Testis (tissue), 3 donors: ENCODE data around the gene SCGB1A1. TPM values are rescaled to one million over a fixed set of nuclear protein-coding genes. Genes with fewer than 3 reads are reported as not detected.
A peak's percentile ranks its signal among the peaks of the same experiment; 100 is the strongest.

Source experiments
- DNase-seq: peaks from one replicate; pipeline ENCODE4 v3.0.0-alpha.2; 2019
- H3K27ac ChIP-seq, 2 donors: fragments of 200-600 bp; sonication (generic); one replicate each; pipeline ENCODE4 v1.5.1; 2019
- H3K27me3 ChIP-seq: fragments of 200-600 bp; sonication (generic); one replicate; pipeline ENCODE4 v1.5.1; 2019
- H3K36me3 ChIP-seq: fragments of 200-600 bp; sonication (generic); one replicate; pipeline ENCODE4 v1.5.1; 2017; ENCODE audit warnings: low read depth; ENCODE audit errors: missing control alignments
- H3K4me1 ChIP-seq: fragments of 200-600 bp; sonication (generic); one replicate; pipeline ENCODE4 v1.5.1; 2019
- H3K4me3 ChIP-seq, 2 donors: fragments of 200-600 bp; sonication (generic); one replicate each; pipeline ENCODE4 v1.5.1; 2017 to 2019
- H3K9me3 ChIP-seq: fragments of 200-600 bp; sonication (generic); one replicate; pipeline ENCODE4 v1.5.1; 2017
- CTCF ChIP-seq, 3 experiments: fragments of 450-650 bp in 2 of 3; fragments of 200-600 bp in 1 of 3; sonication (generic) in 1 of 3; IDR thresholded peaks; one replicate each; pipeline ENCODE4 v1.5.1; 2016 to 2019; ENCODE audit warnings: antibody characterized with exemption in 3 of 3, mild to moderate bottlenecking in 2 of 3, moderate library complexity in 1 of 3
- POLR2A ChIP-seq: fragments of 450-650 bp; IDR thresholded peaks from one replicate; pipeline ENCODE4 v1.6.1; 2017; ENCODE audit warnings: antibody characterized with exemption, mild to moderate bottlenecking, moderate library complexity
- WGBS, 2 donors: methylation state at CpG; one replicate each; pipeline ENCODE4 v1.1.5; 2018; 5-methylcytosine and 5-hydroxymethylcytosine counted together
- intact Hi-C: fragments of 100-400 bp; cut with DNase I; formaldehyde crosslinking; loops from one replicate; pipeline ENCODE4 v1.15.1; 2023; ENCODE audit warnings: low total_unique reads
- polyA plus RNA-seq: library from polyadenylated mRNA; stranded (reverse); fragments of 350-450 nt; fragmentation: Illumina TruSeq; extraction: RNeasy Lipid Tissue Mini Kit (QIAGEN cat#74804); gene quantifications from one replicate; pipeline ENCODE4 v1.2.3, GENCODE V29; 2014; ENCODE audit warnings: low read depth, low replicate concordance; ENCODE audit not compliant: insufficient read depth
- total RNA-seq, 2 donors: library from RNA; depleted of rRNA; stranded (reverse); fragments of >200 nt; gene quantifications; one replicate each; pipeline ENCODE4 v1.2.3, GENCODE V29; 2016

The SCGB1A1 gene
- total and polyA plus RNA-seq, 3 donors from 2014 or later: not detected

- TF ChIP-seq POLR2A (no peak), CTCF (IDR thresholded peaks at IDR 0.05) (no peak)
- peak overlapping the region; percentile 39 to 77 for H3K27ac ChIP-seq
- peaks cover 15% of the 10 kb centered on the region for H3K4me1 ChIP-seq
- no peak overlapping the region for H3K4me3 ChIP-seq
- intact Hi-C loops: no loop called here
- DNase-seq: no peak
- H3K36me3 ChIP-seq: no peaks in the 10 kb centered on the region
- WGBS, 2 donors: 37 to 46% methylated on average over 5 of the region's 5 CpGs
- no peaks in the 10 kb centered on the region for H3K9me3 ChIP-seq
- H3K27me3 ChIP-seq: no peaks in the 10 kb centered on the region
Observed at GRCh38 chr11:62419314-62419929, 589 bp downstream of the SCGB1A1 start.

GRCh38 chr11:62419943-62420342 lies 1.1 kb downstream of the SCGB1A1 start:
- H3K4me1 ChIP-seq: peaks cover 15% of the 10 kb centered on the region
- intact Hi-C loops: no loop called here
- DNase-seq: no peak
- TF ChIP-seq POLR2A (no peak), CTCF (IDR thresholded peaks at IDR 0.05) (no peak)
- H3K4me3 ChIP-seq: no peak overlapping the region
- H3K36me3 ChIP-seq: no peaks in the 10 kb centered on the region
- no peaks in the 10 kb centered on the region for H3K9me3 ChIP-seq
- WGBS, 2 donors: 31 to 48% methylated on average over 1 of the region's 1 CpG
- H3K27me3 ChIP-seq: no peaks in the 10 kb centered on the region
- peak overlapping the region; percentile 39 to 77 for H3K27ac ChIP-seq

DNA sequence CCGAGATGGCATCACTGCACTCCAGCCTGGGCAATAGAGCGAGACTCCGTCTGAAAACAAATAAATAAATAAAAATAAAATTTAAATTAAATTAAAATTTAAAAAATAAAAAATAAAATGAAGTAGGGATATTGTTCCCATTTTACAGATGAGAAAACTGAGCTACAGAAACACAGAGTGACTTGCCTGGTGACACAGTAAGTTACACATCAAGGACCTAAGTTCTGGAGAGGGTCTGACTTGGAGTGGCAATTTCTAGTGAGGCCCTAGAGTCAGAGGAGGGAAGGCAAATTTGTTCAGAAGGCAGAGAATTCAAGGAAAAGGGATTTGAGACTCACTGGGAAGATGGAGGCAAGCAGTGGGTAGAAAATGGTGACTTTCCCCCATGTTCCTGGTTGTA lies 2.0 kb downstream of the SCGB1A1 start:
- WGBS, 2 donors: 94 to 95% methylated on average over 3 of the region's 3 CpGs
- intact Hi-C loops: no loop called here
- TF ChIP-seq CTCF (IDR thresholded peaks at IDR 0.05) (no peak), POLR2A (no peak)
- no peak for DNase-seq
- H3K27me3 ChIP-seq: no peaks in the 10 kb centered on the region
- H3K4me1 ChIP-seq: peaks cover 15% of the 10 kb centered on the region
- no peaks in the 10 kb centered on the region for H3K36me3 ChIP-seq
- no peak overlapping the region for H3K4me3 ChIP-seq
- H3K27ac ChIP-seq: peak overlapping the region in 1 of 2 donors; percentile 77
- no peaks in the 10 kb centered on the region for H3K9me3 ChIP-seq

DNA sequence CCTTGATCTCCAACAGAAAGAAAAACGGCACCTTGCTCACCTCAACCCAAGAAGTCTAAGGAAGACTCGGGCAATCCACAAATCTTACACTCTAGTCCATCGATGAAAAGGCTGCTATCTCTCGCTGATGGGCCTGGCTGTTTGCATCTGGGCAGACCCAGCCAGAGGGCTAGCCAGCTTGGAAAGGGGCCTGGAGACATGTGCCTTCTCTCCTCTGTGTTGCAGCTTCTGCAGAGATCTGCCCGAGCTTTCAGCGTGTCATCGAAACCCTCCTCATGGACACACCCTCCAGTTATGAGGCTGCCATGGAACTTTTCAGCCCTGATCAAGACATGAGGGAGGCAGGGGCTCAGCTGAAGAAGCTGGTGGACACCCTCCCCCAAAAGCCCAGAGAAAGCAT lies 3.2 kb downstream of the SCGB1A1 start:
- 70 to 75% methylated on average over 7 of the region's 7 CpGs for WGBS, 2 donors
- no peaks in the 10 kb centered on the region for H3K27me3 ChIP-seq
- no peaks in the 10 kb centered on the region for H3K36me3 ChIP-seq
- no peak overlapping the region for H3K4me3 ChIP-seq
- no peaks in the 10 kb centered on the region for H3K9me3 ChIP-seq
- peaks cover 15% of the 10 kb centered on the region for H3K4me1 ChIP-seq
- intact Hi-C loops: no loop called here
- no peak overlapping the region for H3K27ac ChIP-seq
- TF ChIP-seq CTCF (IDR thresholded peaks at IDR 0.05) (no peak), POLR2A (no peak)
- no peak for DNase-seq

DNA sequence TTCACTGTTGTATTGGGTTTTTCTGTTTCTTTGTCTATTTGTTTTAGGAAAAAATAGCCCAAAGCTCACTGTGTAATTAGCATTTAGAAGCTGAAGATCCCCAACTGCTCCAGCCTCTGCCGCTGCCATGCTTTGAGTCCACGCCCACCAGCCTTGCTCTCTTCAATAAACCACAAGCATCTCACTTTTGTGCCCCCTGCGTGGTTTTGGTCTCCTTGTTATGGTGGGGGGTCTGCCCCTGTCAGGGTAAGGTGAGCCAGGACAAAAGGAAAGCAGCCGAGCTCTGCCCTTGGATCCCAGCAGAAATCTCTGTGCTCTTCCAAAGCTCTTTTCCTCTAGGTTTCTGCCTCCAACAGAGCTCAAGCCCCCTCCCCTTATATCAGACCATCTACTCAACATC lies 4.2 kb downstream of the SCGB1A1 start:
- WGBS, 2 donors: 79 to 97% methylated on average over 4 of the region's 4 CpGs
- intact Hi-C loops: no loop called here
- no peaks in the 10 kb centered on the region for H3K9me3 ChIP-seq
- no peak overlapping the region for H3K4me3 ChIP-seq
- no peak overlapping the region for H3K27ac ChIP-seq
- peaks cover 15% of the 10 kb centered on the region for H3K4me1 ChIP-seq
- TF ChIP-seq CTCF (IDR thresholded peaks at IDR 0.05) (no peak), POLR2A (no peak)
- no peaks in the 10 kb centered on the region for H3K27me3 ChIP-seq
- DNase-seq: no peak
- H3K36me3 ChIP-seq: no peaks in the 10 kb centered on the region
